ENCODE measurements around the gene EEF1A1.
"Not testable (repeated sequence)": the region's sequence is repeated elsewhere in the genome, so short reads cannot be mapped to it uniquely, and the experiment has no call there.

Gene EEF1A1

GRCh38 chr6:73511796-73512195, 9.0 kb downstream of the EEF1A1 start:
- no peak for TF ChIP-seq JUND (IDR thresholded peaks at IDR 0.05; ENCODE audit: low read depth)
- in situ Hi-C loops (cut with HindIII; ENCODE audit: low pct_unique_long_range_greater_than_20kb, low sequenced_read_pairs): no loop called here
- no peak for DNase-seq (ENCODE audit: low read depth in 1 of 2, low spot score in 1 of 2)

DNA sequence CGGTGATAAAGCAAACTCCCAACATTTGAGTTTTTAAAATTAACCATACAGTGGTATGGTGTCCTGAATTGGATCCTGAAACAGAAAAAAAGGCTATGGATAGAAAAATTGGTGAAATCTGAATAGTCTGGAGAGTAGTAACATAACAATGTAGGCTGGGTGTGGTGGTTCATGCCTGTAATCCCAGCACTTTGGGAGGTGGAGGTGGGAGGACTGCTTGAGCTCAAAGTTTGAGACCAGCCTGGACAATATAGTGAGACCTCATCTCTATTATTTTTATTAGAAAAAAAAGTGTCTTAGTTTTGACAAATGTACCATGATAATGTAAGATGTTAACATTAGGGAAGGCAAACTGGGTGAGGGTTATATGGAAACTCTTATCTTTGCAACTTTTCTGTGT, 11.0 kb downstream of the EEF1A1 start:
- DNase-seq (ENCODE audit: low read depth in 1 of 2, low spot score in 1 of 2): no peak
- TF ChIP-seq JUND (IDR thresholded peaks at IDR 0.05; ENCODE audit: low read depth): no peak
- in situ Hi-C loops (cut with HindIII; ENCODE audit: low pct_unique_long_range_greater_than_20kb, low sequenced_read_pairs): no loop called here

DNA sequence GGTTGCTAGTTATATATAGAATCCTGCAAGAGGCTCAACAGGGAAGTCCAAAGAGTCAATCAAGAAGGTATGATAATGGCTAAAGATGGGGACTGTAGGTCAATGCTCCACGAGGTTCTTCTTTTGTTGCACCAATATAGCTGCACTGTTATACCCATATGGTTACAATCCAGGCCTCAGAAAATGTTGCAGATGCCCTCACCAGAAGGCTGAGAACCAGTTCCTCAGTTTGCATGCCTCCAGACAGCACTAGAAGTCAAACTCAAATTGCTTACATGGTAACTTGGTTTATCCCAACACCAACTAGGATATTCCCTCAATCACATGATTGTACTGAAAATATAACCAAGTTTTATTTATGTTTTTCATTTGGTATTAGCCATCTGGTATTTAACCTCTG, 12.1 kb downstream of the EEF1A1 start:
- in situ Hi-C loops (cut with HindIII; ENCODE audit: low pct_unique_long_range_greater_than_20kb, low sequenced_read_pairs): no loop called here

DNA sequence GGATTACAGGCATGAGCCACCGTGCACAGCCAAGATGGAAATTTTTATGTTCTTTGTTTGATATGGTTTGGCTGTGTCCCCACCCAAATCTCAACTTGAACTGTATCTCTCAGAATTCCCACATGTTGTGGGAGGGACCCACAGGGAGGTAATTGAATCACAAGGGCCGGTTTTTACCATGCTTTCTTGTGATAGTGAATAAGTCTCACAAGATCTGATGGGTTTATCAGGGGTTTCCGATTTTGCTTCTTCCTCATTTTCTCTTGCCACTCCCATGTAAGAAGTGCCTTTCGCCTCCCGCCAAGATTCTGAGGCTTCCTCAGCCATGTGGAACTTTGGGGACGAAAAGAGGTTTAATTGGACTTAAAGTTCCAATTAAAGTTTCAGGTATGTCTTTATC, 14.6 kb downstream of the EEF1A1 start:
- TF ChIP-seq JUND (IDR thresholded peaks at IDR 0.05; ENCODE audit: low read depth): no peak
- DNase-seq (ENCODE audit: low read depth in 1 of 2, low spot score in 1 of 2): no peak
- in situ Hi-C loops (cut with HindIII; ENCODE audit: low pct_unique_long_range_greater_than_20kb, low sequenced_read_pairs): no loop called here

More for the DNA sequence above, 12.1 kb downstream of the EEF1A1 start:
- no peak for TF ChIP-seq JUND (IDR thresholded peaks at IDR 0.05; ENCODE audit: low read depth)
- no peak for DNase-seq (ENCODE audit: low read depth in 1 of 2, low spot score in 1 of 2)

DNA sequence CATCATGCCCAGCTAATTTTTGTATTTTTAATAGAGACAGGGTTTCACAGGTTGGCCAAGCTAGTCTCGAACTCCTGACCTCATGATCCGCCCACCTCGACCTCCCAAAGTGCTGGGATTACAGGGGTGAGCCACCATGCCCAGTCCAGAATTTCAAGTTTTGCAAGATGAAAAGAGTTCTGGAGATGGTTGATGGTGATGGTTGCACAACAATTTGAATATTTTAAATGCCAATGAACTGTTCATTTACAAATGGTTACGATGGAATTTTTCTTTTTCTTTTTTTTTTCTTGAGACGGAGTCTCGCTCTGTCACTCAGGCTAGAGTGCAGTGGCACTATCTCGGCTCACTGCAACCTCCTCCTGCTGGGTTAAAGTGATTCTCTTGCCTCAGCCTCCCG, 15.1 kb downstream of the EEF1A1 start:
- peak in 1 of 2 experiments; percentile 39 for DNase-seq (ENCODE audit: low read depth in 1 of 2, low spot score in 1 of 2)
- in situ Hi-C loops (cut with HindIII; ENCODE audit: low pct_unique_long_range_greater_than_20kb, low sequenced_read_pairs): not testable (repeated sequence)

- TF ChIP-seq JUND (IDR thresholded peaks at IDR 0.05; ENCODE audit: low read depth): no peak
- DNase-seq (ENCODE audit: low read depth in 1 of 2, low spot score in 1 of 2): no peak
- in situ Hi-C loops (cut with HindIII; ENCODE audit: low pct_unique_long_range_greater_than_20kb, low sequenced_read_pairs): no loop called here
Measured at GRCh38 chr6:73505142-73505541, 15.7 kb downstream of the EEF1A1 start.

DNA sequence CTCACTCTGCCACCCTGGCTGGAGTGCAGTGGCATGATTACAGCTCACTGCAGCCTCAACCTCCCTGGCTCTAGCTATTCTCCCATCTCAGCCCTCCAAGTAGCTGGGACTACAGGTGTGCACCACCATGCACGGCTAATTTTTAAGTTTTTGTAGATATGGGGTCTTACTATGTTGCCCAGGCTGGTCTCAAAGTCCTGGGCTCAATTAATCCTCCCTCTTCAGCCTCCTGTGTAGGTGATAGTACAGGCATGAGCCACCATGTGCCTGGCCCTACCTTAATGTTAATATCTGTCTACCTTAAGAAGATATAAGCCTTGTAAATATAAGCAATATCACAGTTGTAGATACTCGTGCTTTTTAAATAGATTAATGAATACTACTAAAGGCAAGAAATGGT, 16.7 kb downstream of the EEF1A1 start:
- DNase-seq (ENCODE audit: low read depth in 1 of 2, low spot score in 1 of 2): no peak
- in situ Hi-C loops (cut with HindIII; ENCODE audit: low pct_unique_long_range_greater_than_20kb, low sequenced_read_pairs): no loop called here
- TF ChIP-seq JUND (IDR thresholded peaks at IDR 0.05; ENCODE audit: low read depth): no peak

DNA sequence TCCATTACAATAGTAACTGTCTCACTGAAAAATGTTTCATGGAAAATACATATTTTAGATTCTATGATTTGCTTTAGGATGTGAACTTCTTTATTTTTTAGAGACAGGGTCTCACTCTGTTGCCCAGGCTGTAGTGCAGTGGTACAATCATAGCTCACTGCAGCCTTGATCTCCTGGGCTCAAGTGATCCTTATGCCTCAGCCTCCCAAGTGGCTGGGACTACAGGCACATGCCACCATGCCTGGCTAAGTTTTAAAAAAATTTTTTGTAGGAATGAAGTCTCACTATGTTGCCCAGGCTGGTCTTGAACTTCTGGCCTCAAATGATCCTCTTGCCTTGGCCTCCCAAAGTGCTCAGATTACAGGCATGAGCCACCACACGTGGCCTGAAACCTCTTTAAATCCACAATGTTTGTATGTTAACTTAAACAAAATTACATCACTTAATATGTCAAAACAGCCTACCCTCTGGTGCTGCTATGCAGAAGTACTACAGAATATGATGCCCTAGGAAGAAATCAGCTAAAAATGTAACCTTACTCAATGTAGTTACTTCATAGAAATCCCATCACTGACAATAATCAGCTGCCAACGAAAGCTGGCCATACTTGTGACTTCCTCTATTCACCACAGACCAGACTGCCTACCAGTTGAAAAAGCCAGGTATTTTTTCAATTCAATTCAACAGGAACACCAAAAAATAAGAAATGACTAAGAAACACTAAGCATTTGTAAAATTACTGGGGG, 17.6 kb downstream of the EEF1A1 start:
- in situ Hi-C loops (cut with HindIII; ENCODE audit: low pct_unique_long_range_greater_than_20kb, low sequenced_read_pairs): no loop called here
- no peak for DNase-seq (ENCODE audit: low read depth in 1 of 2, low spot score in 1 of 2)

GRCh38 chr6:73497915-73498314, 22.9 kb downstream of the EEF1A1 start:
- no peak for TF ChIP-seq JUND (IDR thresholded peaks at IDR 0.05; ENCODE audit: low read depth)
- DNase-seq (ENCODE audit: low read depth in 1 of 2, low spot score in 1 of 2): no peak
- in situ Hi-C loops (cut with HindIII; ENCODE audit: low pct_unique_long_range_greater_than_20kb, low sequenced_read_pairs): no loop called here

More for the DNA sequence above, 17.6 kb downstream of the EEF1A1 start:
- no peak for TF ChIP-seq JUND (IDR thresholded peaks at IDR 0.05; ENCODE audit: low read depth)

DNA sequence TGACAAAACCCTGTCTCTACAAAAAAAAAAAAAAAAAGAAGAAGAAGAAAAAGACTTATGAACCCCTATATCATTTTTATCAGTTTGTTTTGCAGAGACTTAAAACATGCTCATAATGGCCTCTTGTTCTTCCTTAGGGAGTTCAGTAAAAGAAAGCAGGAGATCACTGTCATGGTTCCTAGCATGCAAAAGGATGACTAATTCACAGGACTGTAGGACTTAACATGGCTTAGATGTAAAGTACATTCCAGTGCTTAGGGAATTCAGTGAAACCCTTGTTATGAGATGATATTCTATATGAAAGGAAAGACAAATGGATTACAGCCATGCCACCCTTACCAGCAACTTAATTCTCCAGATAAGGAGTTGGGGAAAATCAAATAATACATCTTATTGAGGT, 29.5 kb downstream of the EEF1A1 start:
- no peak for TF ChIP-seq JUND (IDR thresholded peaks at IDR 0.05; ENCODE audit: low read depth)
- in situ Hi-C loops (cut with HindIII; ENCODE audit: low pct_unique_long_range_greater_than_20kb, low sequenced_read_pairs): no loop called here
- no peak for DNase-seq (ENCODE audit: low read depth in 1 of 2, low spot score in 1 of 2)

- in situ Hi-C loops (cut with HindIII; ENCODE audit: low pct_unique_long_range_greater_than_20kb, low sequenced_read_pairs): no loop called here
- TF ChIP-seq JUND (IDR thresholded peaks at IDR 0.05; ENCODE audit: low read depth): no peak
- DNase-seq (ENCODE audit: low read depth in 1 of 2, low spot score in 1 of 2): no peak
Measured at GRCh38 chr6:73487473-73487872, 33.4 kb downstream of the EEF1A1 start.

- DNase-seq (ENCODE audit: low read depth in 1 of 2, low spot score in 1 of 2): no peak
- in situ Hi-C loops (cut with HindIII; ENCODE audit: low pct_unique_long_range_greater_than_20kb, low sequenced_read_pairs): no loop called here
- TF ChIP-seq JUND (IDR thresholded peaks at IDR 0.05; ENCODE audit: low read depth): no peak
Measured at GRCh38 chr6:73484438-73484837, 36.4 kb downstream of the EEF1A1 start.

GRCh38 chr6:73481969-73482368, 38.9 kb downstream of the EEF1A1 start:
- no peak for DNase-seq (ENCODE audit: low read depth in 1 of 2, low spot score in 1 of 2)
- TF ChIP-seq JUND (IDR thresholded peaks at IDR 0.05; ENCODE audit: low read depth): no peak
- in situ Hi-C loops (cut with HindIII; ENCODE audit: low pct_unique_long_range_greater_than_20kb, low sequenced_read_pairs): no loop called here

DNA sequence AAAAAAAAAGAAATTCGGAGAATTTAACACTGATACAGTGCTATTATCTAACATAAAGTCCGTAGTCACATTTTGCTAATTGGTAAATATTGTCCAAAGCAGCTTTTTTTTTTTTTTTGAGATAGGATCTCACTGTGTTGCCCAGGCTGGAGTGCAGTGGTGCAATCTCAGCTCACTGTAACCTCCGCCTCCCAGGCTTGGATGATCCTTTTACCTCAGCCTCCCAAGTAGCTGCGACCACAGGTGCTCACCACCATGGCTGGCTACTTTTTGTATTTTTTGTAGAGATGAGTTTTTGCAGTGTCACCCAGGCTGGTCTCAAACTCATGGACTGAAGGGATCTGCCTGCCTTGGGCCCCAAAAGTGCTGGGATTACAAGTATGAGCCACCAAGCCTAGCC, 43.4 kb downstream of the EEF1A1 start:
- no peak for TF ChIP-seq JUND (IDR thresholded peaks at IDR 0.05; ENCODE audit: low read depth)
- no peak for DNase-seq (ENCODE audit: low read depth in 1 of 2, low spot score in 1 of 2)
- in situ Hi-C loops (cut with HindIII; ENCODE audit: low pct_unique_long_range_greater_than_20kb, low sequenced_read_pairs): no loop called here
